AG10803 (cell line): Measurements from ENCODE around the gene TSPEAR.

Source experiments
- DNase-seq: peaks from one replicate; pipeline ENCODE4 v3.0.0; 2010; ENCODE audit warnings: low read depth
- H3K4me3 ChIP-seq: 2 replicates; pipeline ENCODE4 v1.5.1; 2011; ENCODE audit warnings: mild to moderate bottlenecking, low read length, control low read depth
- CTCF ChIP-seq: conservative IDR thresholded peaks from 2 replicates; pipeline ENCODE4 v1.5.1; 2011; ENCODE audit warnings: mild to moderate bottlenecking, low read length, control low read depth, inconsistent platforms

The TSPEAR gene

GRCh38 chr21:44711327-44712202, at the start of gene TSPEAR:
TSPEAR (minus strand) TSS chr21:44711572; CDS start chr21:44711514, 58 bp downstream.
- DNase-seq: no peak
- no peak for TF ChIP-seq CTCF
- H3K4me3 ChIP-seq: no peak within 1 kb of the TSS

DNA sequence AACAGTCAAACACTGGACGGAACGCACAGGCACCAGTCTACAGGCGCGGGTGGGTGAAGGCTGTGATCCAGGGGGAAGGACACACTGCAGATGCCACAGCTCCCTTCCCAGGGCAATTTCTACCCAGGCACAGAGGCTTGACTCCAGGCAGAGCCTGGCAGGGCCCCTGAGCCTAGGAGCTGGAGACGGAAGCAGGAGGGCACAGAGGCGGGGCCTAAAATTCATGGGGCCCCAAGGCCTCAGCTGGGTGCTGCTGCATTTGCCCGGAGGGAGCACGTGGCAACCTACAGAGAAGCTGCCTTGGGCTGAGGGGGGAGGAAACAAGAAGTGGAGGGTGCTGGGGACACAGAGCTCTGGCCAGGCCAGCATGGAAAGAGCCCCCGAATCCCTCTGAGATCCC, 49.0 kb upstream of the TSPEAR start:
- no peak for TF ChIP-seq CTCF
- no peak for DNase-seq
- no peak overlapping the region for H3K4me3 ChIP-seq

DNA sequence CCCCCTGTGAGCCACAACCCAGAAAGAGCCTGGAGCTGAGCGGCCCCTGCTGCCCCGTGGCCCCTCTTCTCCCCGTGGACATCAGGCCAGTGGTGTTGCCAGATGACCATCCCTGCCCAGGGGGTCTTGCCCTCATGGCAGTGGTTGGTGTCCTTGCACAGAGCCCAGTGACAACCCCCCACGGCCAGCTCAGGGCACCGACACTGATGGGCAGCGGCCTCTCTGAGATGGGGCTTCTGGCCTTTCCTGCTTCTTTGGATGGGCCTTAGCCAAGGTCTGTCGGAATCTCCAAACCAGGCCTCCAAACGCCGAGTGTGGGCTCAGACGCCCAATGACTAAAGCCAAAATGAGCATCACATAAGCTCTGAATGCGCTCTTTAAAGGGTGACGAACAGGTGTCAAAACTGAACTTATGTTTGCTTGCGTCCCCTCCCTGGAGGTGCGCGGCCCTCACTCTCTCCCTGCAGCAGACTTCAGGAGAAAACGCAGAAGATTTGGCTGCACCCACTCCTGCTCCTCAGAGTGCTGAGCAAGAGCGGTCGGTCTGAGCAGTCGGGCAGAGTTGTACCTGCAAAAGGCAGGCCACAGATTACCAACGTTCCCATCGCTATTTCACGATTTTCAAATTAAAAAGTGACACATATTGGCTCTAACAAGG, 48.4 kb upstream of the TSPEAR start:
- H3K4me3 ChIP-seq: no peak overlapping the region
- DNase-seq: no peak
- TF ChIP-seq CTCF: no peak

GRCh38 chr21:44758781-44759627, 47.6 kb upstream of the TSPEAR start:
- DNase-seq: no peak
- H3K4me3 ChIP-seq: no peak overlapping the region
- no peak for TF ChIP-seq CTCF

DNA sequence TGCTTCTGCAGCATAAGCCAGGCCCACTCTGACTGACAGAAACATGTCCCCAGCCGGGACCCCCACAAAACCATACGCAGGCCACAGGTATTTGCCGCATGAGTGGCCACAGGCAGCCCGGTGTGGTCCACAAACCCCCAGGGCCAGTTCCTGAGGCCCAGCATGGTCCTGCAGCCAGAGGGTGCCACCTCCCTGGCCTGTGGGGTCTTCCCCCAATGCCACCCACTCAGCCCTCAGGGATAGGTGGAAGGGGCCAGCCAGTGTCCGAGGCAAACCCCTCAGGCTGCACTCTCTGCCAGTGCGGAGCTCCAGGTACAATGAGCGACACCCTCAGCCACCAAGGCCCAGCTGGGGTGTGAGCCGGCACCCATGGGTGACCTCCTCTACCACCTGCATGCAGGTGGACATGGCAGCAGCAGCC, 46.8 kb upstream of the TSPEAR start:
- no peak overlapping the region for H3K4me3 ChIP-seq
- no peak for TF ChIP-seq CTCF

GRCh38 chr21:44757731-44758130, 46.4 kb upstream of the TSPEAR start:
- no peak overlapping the region for H3K4me3 ChIP-seq
- DNase-seq: no peak
- no peak for TF ChIP-seq CTCF

More for the DNA sequence above, 46.8 kb upstream of the TSPEAR start:
- DNase-seq: no peak
